ENCODE results near the gene CHRNA7.
"Not testable (repeated sequence)": the region's sequence is repeated elsewhere in the genome, so short reads cannot be mapped to it uniquely, and the experiment has no call there.

The CHRNA7 gene

DNA sequence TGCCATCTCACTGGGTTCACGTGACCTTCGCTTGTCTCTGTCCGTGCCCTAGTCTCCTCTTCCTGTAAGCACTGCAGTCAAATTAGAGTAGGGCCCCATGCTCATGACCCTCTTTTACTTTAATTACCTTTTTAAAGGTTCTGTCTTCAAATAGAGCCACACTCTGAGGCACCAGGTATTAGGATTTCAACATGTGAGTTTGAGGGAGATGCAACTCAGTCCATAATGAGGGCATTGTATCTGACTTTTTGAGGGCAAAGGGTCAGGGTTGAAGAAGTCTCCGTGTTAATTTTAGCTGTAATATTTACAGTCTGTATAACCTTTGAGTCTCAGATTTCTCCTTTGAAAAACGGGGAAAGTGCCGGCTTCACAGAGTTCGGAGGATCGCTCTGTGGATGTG is 82.9 kb downstream of the CHRNA7 start:
- no peak overlapping the region for H3K4me3 ChIP-seq (ENCODE audit: low read depth, low read length)

DNA sequence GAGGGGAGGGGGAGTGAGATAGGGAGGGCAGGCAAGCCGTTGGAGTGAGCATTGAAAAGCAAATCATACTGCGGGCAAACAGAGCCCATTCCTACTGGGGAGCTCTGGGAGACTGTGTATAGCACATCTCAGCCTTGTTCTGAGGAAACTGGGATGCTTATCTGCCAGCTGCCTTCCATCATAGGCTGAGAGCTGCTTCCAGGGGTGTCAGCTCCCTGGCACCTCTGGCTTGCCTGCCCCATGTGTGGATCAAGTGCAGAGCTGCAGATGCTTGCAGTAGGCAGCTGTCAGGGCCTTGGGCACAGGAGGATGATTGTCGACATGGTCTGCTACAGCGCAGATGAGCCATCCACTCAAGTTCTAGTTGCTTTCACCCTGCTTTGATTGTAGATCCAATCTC is 86.8 kb downstream of the CHRNA7 start:
- H3K4me3 ChIP-seq (ENCODE audit: low read depth, low read length) = no peak overlapping the region
- no peak for DNase-seq (ENCODE audit: low read depth)

More for the DNA sequence above, 82.9 kb downstream of the CHRNA7 start:
- no peak for DNase-seq (ENCODE audit: low read depth)

DNA sequence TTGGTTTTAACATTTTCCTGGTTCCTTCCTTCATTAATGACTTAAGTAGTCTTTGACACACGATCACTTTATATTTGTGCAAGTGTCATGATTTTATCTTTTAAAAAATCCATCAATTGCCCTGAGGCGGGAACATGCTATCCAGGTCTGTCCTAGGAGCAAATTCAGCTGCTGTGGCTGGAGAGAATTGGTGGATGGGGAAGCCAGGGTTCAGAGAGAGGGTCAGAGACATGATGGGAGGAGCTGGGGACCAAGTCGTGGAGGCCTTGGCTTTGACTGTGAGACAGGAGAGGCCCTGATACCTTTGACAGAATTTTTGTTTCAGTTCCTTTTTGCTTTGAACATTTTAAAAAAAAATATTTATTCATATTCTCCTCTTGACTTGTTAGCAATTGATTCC is 89.0 kb downstream of the CHRNA7 start:
- no peak overlapping the region for H3K4me3 ChIP-seq (ENCODE audit: low read depth, low read length)
- no peak for DNase-seq (ENCODE audit: low read depth)

DNA sequence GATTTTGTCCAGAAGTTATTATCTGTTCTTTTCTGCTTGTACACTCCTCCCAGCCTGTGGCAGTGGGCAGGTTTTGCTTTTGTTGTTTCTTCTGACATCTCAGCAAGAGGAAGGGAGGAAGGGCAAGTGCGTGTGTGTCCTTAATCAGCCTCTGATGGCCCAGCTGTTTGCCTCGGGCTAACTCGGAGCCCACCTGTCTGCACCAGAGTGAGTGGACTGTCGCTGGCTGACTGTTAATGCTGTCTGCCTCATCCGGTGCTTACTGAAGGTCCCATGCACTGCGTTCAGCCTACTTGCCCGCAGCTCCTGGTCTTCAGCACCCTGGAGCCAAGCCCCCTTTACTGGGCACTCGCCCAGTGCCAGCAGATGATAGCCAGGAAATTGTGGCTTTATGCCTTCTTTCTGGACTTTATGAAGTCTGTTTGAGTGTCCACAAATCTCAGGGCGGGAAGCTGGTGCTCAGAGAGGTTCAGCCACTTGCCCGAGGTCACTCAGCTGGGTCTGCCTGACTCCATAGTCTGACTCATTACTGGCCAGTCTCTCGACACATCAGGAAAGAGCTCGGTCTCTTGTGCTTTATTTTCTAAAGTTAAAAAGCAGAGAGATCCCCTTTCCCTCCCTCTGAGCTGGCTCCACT is 89.5 kb downstream of the CHRNA7 start:
- no peak for DNase-seq (ENCODE audit: low read depth)

DNA sequence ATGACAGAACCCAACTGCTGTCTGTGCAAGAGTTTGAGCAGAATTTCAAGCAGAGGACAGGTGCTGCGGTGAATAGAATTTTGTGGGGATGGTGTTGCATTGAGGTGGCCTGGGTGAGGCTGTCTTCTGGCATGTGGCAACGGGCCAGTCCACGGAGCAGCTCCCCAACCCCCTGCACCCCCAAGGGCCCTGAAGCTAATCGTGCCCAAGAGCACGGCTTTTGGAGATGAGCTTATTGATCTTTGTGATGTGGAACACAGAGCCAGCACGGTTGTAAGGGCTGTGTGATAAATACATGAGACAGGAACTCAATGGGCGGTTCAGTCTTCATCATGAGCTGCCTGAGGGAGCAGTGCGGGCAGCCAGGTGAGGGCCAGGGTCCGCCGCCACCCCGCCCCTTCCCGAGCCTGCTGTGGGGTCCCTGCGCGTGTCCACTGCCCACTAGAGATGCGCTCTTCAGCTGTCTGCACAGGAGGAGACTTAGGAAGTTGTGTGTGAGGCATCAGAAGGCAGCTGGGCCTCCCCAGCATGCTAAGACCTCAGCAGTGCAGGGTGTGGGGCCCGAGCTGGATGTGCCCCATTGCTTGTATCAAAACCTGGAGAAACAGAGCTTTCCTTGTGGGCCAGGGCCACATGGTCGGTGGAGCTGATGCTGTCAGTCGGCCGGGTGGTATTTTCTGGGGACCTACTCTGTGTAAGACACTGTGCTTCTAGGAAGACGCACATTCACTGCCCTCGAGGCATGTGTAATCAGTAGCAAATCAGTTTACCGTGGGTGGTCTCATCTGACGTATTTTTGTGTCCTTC is 90.5 kb downstream of the CHRNA7 start:
- no peak for DNase-seq (ENCODE audit: low read depth)
- H3K4me3 ChIP-seq (ENCODE audit: low read depth, low read length) = no peak overlapping the region

More for the DNA sequence above, 89.5 kb downstream of the CHRNA7 start:
- H3K4me3 ChIP-seq (ENCODE audit: low read depth, low read length) = no peak overlapping the region

DNA sequence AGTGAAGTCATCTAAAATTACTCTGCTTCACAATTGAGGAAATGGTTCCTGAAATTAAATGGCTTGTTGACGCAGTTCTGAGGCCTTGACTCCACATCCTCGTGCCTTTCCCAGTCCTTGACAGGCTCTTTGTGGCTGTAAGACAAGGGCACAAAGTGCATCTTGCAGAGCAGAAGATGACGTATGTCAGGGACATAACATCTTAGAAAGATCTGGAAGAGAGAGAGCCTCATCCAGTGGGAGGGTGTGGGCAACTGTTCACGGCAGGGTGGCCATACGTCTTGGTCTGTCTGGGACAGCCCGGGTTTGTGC is 91.0 kb downstream of the CHRNA7 start:
- DNase-seq (ENCODE audit: low read depth) = no peak
- no peak overlapping the region for H3K4me3 ChIP-seq (ENCODE audit: low read depth, low read length)

DNA sequence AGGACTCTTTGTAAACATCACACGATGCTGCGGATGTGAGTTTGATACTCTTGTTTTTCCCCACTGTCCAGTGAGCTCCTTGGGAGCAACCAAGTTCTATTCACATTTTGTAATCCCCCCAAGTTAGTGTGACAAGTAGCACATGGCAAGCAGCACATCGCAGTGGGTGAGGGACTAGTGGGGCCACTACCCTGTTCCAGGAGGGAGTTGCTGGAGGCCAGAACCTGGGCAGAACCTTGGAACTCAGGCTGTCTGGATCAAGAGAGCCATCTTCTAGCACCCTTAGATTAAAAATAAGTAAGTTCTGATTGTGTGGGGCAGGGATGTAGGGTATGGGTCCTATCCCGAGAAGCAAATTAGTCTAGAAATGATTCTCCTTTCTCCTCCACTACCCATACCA is 91.7 kb downstream of the CHRNA7 start:
- no peak for DNase-seq (ENCODE audit: low read depth)
- no peak overlapping the region for H3K4me3 ChIP-seq (ENCODE audit: low read depth, low read length)

DNA sequence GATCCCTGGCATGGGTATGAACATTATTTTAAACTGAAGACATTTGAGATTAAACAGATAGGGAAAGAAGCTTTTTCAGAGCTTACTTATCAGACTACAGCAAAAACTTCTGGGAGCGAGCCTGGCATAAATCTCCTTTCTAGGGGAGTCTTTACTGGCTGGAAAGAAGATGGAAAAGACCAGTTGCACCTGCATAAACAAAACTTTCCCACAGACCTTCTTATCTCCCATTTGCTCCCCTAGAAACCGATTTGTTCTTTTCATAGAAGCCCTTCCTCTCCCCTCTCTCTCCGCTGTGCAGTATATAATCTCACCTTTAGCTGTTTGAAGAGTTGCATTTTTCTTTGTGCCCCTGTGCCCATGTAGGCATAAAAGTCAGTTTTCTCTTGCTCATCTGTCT is 93.2 kb downstream of the CHRNA7 start:
- no peak overlapping the region for H3K4me3 ChIP-seq (ENCODE audit: low read depth, low read length)
- DNase-seq (ENCODE audit: low read depth) = no peak

DNA sequence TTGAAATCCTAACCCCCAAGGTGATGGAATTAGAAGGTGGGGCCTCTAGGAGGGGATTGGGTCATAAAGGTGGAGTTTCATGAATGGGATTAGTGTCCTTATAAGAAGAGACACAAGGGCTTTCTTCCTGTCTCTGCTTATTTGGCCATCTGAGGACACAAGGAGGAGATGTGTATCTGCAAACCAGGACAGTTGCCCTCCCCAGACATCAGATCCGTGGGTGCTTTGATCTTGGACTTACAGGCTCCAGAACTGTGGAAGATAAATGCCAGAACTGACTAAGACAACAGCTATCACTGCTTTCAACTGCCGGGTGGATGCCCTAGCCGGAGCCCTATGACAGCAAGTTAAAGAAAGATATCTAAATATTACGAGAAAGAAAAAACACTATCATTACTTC is 94.4 kb downstream of the CHRNA7 start:
- no peak overlapping the region for H3K4me3 ChIP-seq (ENCODE audit: low read depth, low read length)
- no peak for DNase-seq (ENCODE audit: low read depth)

DNA sequence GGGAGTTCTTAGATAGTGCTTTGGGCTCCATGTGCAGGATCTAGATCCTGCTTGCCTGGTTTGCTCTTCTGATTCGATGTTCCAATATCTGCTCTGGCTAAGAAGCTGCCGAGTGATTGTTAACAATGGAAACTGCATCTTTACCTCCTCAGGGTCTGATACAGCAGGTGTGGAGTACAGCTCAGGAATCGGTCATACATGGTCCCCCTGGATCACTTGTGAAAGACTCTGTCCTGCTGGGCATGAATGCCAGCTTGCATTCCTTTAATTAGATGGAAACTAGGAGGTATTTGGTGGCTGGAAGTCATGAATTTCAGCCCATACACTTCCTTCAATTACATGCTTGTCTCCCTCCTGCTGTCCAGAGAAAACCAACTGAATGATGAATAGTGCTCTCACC is 95.3 kb downstream of the CHRNA7 start:
- H3K4me3 ChIP-seq (ENCODE audit: low read depth, low read length) = no peak overlapping the region
- DNase-seq (ENCODE audit: low read depth) = no peak

DNA sequence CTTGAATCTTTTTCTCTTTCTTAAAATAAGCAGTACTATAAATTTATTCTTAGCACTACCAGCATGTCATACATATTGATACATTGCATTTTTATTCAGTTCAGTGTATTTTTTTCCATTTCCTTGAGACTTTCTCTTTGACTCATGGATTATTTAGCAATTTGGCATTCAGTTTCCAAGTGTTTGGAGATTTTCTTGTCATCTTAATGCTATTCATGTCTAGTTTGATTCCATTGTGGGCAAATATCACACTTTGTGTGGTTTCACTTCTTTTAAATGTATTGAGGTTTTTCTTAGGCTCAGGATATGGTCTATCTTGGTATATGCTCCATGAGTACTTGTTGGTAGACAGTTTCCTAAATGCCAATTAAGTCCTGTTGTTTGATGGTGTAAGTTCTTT is 99.5 kb downstream of the CHRNA7 start:
- no peak overlapping the region for H3K4me3 ChIP-seq (ENCODE audit: low read depth, low read length)
- DNase-seq (ENCODE audit: low read depth) = no peak

DNA sequence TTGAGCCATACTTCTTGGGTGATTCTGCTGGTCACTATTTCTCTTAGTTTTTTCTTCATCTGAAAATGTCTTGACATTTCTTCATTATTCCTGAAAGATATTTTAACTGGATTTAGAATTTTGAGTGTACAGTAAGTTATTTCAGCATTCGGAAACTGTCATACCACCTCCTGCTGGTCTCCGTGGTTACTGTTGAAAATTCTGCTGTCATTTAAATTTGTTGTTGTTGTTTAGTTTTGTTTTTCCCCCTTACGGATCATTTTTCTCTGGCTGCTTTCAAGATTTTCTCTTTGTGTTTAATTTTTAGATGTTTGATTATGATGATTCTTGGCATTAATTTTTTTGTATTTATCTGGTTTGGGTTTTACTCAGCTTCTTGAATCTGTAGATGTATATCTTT is 100.5 kb downstream of the CHRNA7 start:
- no peak overlapping the region for H3K4me3 ChIP-seq (ENCODE audit: low read depth, low read length)

DNA sequence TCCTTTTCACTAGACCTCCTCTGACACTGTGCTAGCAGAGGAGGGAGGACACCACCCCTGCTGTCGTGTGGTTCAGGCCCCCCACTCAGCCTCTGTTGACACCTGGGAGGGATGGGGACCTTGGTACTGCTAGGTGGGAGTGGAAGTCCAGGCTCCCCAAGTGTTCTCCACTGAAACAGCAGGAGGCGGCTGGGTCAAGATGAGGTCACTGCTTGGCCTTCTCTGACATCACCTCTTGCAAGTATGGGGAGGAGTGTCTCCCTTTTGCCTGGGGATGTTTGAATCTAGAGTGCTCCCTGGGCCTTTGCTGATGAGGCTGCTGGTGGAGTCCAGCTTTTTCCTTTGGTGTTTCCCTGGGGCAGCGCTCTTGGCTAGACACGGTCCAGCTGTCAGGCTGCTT is 101.5 kb downstream of the CHRNA7 start:
- no peak overlapping the region for H3K4me3 ChIP-seq (ENCODE audit: low read depth, low read length)
- DNase-seq (ENCODE audit: low read depth) = no peak

More for the DNA sequence above, 100.5 kb downstream of the CHRNA7 start:
- DNase-seq (ENCODE audit: low read depth) = no peak

DNA sequence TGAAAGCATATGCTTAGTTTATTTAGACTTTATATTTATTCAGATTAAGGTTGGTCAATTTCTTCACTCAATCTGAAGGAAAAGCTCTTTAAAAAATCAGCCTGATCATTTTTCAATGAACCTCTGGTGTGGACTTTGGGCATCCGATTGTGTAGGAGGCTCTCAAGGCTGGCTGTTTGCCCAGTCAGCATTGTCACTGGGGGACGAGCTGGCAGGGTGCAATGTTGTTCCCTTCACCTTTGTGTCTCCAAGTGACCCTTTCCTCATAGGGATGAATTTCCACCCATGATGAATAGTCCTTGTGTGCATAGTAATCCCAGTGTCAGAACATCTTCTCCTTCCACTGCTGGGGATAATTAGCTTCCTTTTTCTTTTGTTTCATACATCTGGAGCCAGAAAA is 102.5 kb downstream of the CHRNA7 start:
- H3K4me3 ChIP-seq (ENCODE audit: low read depth, low read length) = no peak overlapping the region
- DNase-seq (ENCODE audit: low read depth) = no peak

DNA sequence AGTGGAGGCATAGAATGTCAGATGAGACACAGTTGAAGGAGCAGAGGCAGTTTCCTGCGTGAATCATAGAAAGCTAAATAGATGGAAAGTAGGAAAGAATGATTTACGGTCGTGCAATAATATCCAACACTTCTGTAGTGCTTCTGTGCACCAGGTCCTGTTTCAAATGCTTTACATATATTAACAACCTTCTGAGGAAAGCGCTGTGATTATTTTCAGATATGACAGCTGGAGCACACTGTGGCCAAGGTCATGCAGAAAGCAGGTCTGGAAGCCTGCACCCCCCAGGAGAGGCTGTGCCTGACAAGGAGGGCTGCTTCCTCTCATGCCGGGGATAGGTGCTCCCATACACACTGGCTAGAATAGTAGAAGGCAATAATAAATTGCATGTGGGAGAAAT is 104.5 kb downstream of the CHRNA7 start:
- DNase-seq (ENCODE audit: low read depth) = no peak
- H3K4me3 ChIP-seq (ENCODE audit: low read depth, low read length) = no peak overlapping the region

DNA sequence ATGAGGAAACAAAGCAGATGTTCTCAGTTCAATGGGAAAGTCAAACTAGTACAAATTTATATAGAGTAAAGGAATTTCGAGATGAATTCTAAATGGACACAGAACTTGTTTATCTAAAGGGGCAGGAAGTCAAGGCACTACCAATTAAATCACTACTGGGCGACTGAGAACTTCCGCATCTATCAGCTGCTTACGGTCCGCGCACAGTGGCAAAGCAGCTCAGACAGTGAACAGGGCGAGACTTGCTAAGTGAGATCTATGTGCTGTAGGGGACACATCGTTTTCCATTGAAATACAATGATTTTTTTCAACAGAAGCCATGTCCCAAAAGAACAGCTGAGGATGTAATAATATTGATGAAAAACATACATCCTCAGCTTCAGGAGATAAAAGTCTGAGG is 105.0 kb downstream of the CHRNA7 start:
- H3K4me3 ChIP-seq (ENCODE audit: low read depth, low read length) = no peak overlapping the region
- DNase-seq (ENCODE audit: low read depth) = no peak

DNA sequence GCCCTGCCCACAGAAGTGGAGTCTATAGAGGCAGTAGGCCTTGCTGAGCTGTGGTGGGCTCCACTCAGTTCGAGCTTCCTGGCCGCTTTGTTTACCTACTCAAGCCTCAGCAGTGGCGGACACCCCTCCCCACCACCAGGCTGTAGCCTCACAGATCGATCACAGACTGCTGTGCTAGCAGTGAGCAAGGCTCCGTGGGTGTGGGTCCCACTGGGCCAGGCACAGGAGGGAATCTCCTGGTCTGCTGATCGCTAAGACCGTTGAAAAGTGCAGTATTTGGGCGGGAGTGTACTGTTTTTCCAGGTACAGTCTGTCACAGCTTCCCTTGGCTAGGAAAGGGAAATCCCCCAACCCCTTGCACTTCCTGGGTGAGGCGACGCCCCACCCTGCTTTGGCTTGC is 115.2 kb downstream of the CHRNA7 start:
- H3K4me3 ChIP-seq (ENCODE audit: low read depth, low read length); DNase-seq (ENCODE audit: low read depth): not testable (repeated sequence)

DNA sequence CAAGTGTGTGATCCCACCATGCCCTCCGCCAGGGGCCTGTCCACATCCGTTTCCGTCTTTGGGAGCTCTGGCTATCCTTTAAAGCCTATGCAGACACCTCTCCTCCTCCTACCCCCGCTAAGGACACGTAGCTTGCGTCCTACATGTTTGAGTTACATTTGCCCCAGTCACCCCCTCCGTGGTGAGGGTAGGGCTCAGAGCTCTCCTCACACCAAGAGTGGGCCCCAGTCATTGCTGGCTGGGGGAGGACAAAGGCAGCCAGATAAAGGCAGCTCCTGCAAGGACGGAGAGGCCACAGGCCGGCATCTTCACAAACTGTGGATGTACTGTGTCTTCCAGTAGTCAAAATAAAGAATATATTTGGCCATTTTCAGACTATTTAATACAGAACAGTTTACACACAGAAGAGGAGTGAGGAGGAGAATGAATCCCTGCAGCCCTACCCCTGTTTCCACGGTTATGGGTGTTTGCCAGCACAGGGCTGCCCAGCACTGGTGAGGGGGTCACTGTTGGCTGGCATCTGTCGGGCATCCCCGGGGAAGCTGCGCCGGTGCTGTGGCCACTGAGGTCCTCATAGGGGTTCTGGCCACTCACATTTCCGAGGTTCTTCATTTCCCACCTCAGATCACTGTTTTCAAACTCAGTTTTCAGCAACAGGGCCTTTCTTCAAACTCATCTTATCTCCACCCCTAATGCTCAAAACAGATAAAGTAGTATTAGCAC is 118.7 kb downstream of the CHRNA7 start:
- no peak overlapping the region for H3K4me3 ChIP-seq (ENCODE audit: low read depth, low read length)

DNA sequence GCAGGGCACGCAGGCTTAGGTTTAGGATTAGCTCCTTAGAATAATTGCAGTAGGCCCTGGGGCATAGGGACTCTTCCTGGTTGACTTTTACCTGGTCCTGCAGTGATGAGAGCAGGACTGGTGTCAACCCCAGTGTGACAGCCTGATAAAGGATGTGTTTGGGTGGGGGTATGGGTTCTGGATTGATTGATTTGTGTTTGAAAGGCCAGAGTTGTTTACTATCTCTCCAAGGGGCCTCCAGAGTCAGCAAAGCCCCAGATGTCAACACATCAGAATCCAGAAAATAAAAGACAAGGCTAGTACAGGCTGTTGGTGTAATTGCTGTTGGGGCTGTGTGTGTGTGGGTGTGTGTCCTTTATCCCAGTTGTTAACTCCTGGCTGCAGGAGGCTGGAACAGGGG is 122.3 kb downstream of the CHRNA7 start:
- no peak overlapping the region for H3K4me3 ChIP-seq (ENCODE audit: low read depth, low read length)
- DNase-seq (ENCODE audit: low read depth) = no peak

More for the DNA sequence above, 118.7 kb downstream of the CHRNA7 start:
- no peak for DNase-seq (ENCODE audit: low read depth)

DNA sequence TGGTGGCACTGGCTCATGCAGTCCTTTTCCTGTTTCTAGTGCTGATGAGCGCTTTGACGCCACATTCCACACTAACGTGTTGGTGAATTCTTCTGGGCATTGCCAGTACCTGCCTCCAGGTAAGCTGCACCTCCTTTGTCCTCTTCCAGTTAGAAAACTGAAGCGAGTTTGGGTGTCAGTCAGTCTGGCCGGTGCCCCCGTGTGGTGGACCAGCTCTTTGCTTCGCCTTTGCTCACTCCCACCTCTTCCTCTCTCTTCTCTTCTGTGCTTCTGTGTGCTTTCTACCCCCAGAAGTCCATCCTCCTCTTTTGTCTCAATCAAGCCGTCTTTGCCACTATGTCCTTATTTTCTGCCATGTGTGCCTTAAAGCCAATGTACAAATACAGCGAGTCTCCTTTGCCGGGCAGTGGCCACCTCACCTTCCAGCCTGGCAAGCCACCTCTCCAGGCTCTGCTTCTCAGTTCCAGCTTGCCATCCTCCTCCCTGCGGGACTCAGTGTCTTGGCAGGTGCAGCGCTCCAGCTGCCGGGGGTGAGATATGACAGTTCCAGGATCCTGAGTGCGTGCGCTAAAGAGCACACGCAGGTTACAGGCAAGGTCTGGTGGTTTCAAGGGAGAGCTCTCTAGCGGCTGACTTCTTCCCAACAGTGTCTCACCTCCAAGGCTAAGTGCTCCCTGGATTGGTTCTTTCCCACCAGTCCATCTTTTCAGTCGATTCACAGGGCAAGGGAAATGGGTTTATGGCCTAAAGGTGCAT is 123.7 kb downstream of the CHRNA7 start:
- H3K4me3 ChIP-seq (ENCODE audit: low read depth, low read length); DNase-seq (ENCODE audit: low read depth): not testable (repeated sequence)

Measured in skeletal muscle cell (primary cell).